Measurements from ENCODE around the gene POU5F1.

GRCh38 chr6:31149827-31150447 is 20.5 kb downstream of the POU5F1 start:
- TF ChIP-seq MAFK (IDR thresholded peaks at IDR 0.05; ENCODE audit: partially characterized antibody), result no peak
- no peak for TF ChIP-seq CTCF (IDR thresholded peaks at IDR 0.05)
- no peak for TF ChIP-seq RFX5 (IDR thresholded peaks at IDR 0.05)
- TF ChIP-seq, protein P1, sequence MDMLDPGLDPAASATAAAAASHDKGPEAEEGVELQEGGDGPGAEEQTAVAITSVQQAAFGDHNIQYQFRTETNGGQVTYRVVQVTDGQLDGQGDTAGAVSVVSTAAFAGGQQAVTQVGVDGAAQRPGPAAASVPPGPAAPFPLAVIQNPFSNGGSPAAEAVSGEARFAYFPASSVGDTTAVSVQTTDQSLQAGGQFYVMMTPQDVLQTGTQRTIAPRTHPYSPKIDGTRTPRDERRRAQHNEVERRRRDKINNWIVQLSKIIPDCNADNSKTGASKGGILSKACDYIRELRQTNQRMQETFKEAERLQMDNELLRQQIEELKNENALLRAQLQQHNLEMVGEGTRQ (IDR thresholded peaks at IDR 0.05), result no peak
- TF ChIP-seq MYC (IDR thresholded peaks at IDR 0.05; ENCODE audit: borderline replicate concordance, low read length), result no peak
- TF ChIP-seq FOSL2 (IDR thresholded peaks at IDR 0.05), result no peak
- TF ChIP-seq FOSL2 (CRISPR knock-in tag; IDR thresholded peaks at IDR 0.05), result no peak
- TF ChIP-seq EP300 (IDR thresholded peaks at IDR 0.05), result no peak
- no peak for TF ChIP-seq RAD21 (conservative IDR thresholded peaks at IDR 0.05 in 1 of 2, IDR thresholded peaks at IDR 0.05 in 1 of 2)
- no peak for TF ChIP-seq POLR2A (IDR thresholded peaks at IDR 0.05; ENCODE audit: low read length)
- TF ChIP-seq HES2 (IDR thresholded peaks at IDR 0.05), result no peak
- TF ChIP-seq HDAC2 (IDR thresholded peaks at IDR 0.05), result no peak
